SK-N-SH (cell line): ENCODE results near the gene ABCA6. TPM values are rescaled to one million over a fixed set of nuclear protein-coding genes. Genes with fewer than 3 reads are reported as not detected.

Experiments
- CTCF ChIA-PET: fragments of 300-600, 350-600 bp; formaldehyde crosslinking; extraction: SDS; loops from one replicate; lab custom pipeline; 2021; lab: Yijun Ruan, JAX
- POLR2A ChIA-PET: fragments of 350-600 bp; sonication (Branson Sonifier 250); formaldehyde crosslinking; extraction: SDS; loops from one replicate; lab custom pipeline; 2020; ENCODE audit warnings: antibody characterized with exemption, inconsistent platforms; lab: Yijun Ruan, JAX
- DNase-seq: peaks from one replicate; pipeline ENCODE4 v3.0.0; 2012
- H2AFZ ChIP-seq: fragments of 200-600 bp; sonication (generic); 2 replicates; pipeline ENCODE4 v1.8.1; 2016; ENCODE audit warnings: antibody characterized with exemption, mild to moderate bottlenecking, low read depth
- H3F3A ChIP-seq: fragments of 200-600 bp; sonication (generic); replicated peaks from 2 replicates; pipeline ENCODE3; 2016; ENCODE audit warnings: antibody characterized with exemption, mild to moderate bottlenecking; ENCODE audit not compliant: insufficient read depth
- H3K27ac ChIP-seq, 2 experiments: fragments of 200-500 bp in 1 of 2; fragments of 200-600 bp in 1 of 2; sonication (Bioruptor generic) in 1 of 2; sonication (generic), shearing (Covaris generic) in 1 of 2; 2 replicates each; pipeline versions ENCODE4 v1.5.1 to v1.6.1; 2014 to 2016; ENCODE audit warnings: low read depth in 2 of 2, inconsistent platforms in 1 of 2, low read length in 1 of 2, mild to moderate bottlenecking in 1 of 2, mixed read lengths in 1 of 2
- H3K27me3 ChIP-seq: fragments of 200-600 bp; sonication (generic), shearing (Covaris generic); 2 replicates; pipeline ENCODE4 v1.6.1; 2016; ENCODE audit warnings: mixed run types; ENCODE audit not compliant: insufficient read depth
- H3K36me3 ChIP-seq, 2 experiments: fragments of 200-500 bp in 1 of 2; fragments of 200-600 bp in 1 of 2; sonication (Bioruptor generic) in 1 of 2; sonication (generic) in 1 of 2; replicated peaks in 1 of 2; 2 replicates each; pipeline versions ENCODE3 to v1.5.1; 2014 to 2016; ENCODE audit warnings: low read length in 1 of 2, mild to moderate bottlenecking in 1 of 2; ENCODE audit not compliant: insufficient read depth in 2 of 2, control insufficient read depth in 1 of 2
- H3K4me1 ChIP-seq, 2 experiments: fragments of 200-500 bp in 1 of 2; fragments of 200-600 bp in 1 of 2; sonication (Bioruptor generic) in 1 of 2; sonication (generic), shearing (Covaris generic) in 1 of 2; 2 replicates each; pipeline versions ENCODE4 v1.5.1 to v1.6.1; 2014 to 2016; ENCODE audit warnings: low read depth in 1 of 2, low read length in 1 of 2, mixed run types in 1 of 2; ENCODE audit not compliant: insufficient read depth in 2 of 2, control insufficient read depth in 1 of 2
- H3K4me2 ChIP-seq: fragments of 200-600 bp; sonication (generic), shearing (Covaris generic); 2 replicates; pipeline ENCODE4 v1.6.1; 2017; ENCODE audit warnings: mixed run types
- H3K4me3 ChIP-seq, 2 experiments: fragments of 200-500 bp in 1 of 2; fragments of 200-600 bp in 1 of 2; sonication (Bioruptor generic) in 1 of 2; sonication (generic), shearing (Covaris generic) in 1 of 2; 2 replicates each; pipeline versions ENCODE4 v1.5.1 to v1.8.1; 2014 to 2016; ENCODE audit warnings: low read depth in 2 of 2, inconsistent platforms in 1 of 2, low read length in 1 of 2, mild to moderate bottlenecking in 1 of 2, mixed read lengths in 1 of 2, moderate library complexity in 1 of 2
- H3K79me2 ChIP-seq: fragments of 200-600 bp; sonication (generic); 2 replicates; pipeline ENCODE4 v1.8.1; 2017; ENCODE audit warnings: mild to moderate bottlenecking; ENCODE audit not compliant: insufficient read depth
- H3K9ac ChIP-seq: fragments of 200-600 bp; sonication (generic); 2 replicates; pipeline ENCODE4 v1.6.1; 2017; ENCODE audit warnings: mixed run types
- H3K9me2 ChIP-seq: fragments of 200-600 bp; sonication (generic); 2 replicates; pipeline ENCODE4 v1.6.1; 2017; ENCODE audit warnings: mixed run types
- H3K9me3 ChIP-seq: fragments of 200-600 bp; sonication (generic); 2 replicates; pipeline ENCODE4 v1.6.1; 2017; ENCODE audit warnings: mixed run types, mild to moderate bottlenecking, moderate library complexity
- H4K20me1 ChIP-seq: fragments of 200-600 bp; sonication (generic); 2 replicates; pipeline ENCODE4 v1.6.1; 2017; ENCODE audit warnings: mild to moderate bottlenecking, mixed run types; ENCODE audit not compliant: insufficient read depth
- FOXJ3 ChIP-seq: sonication (generic); formaldehyde crosslinking; IDR thresholded peaks from 2 replicates; pipeline ENCODE4 v1.5.1; 2020; ENCODE audit warnings: mild to moderate bottlenecking, missing genetic modification reagents
- FOXM1 ChIP-seq: IDR thresholded peaks from 2 replicates; pipeline ENCODE4 v1.4.0; 2012; ENCODE audit warnings: low read depth, mild to moderate bottlenecking
- GATA2 ChIP-seq: sonication (generic); formaldehyde crosslinking; IDR thresholded peaks from 2 replicates; pipeline ENCODE4 v1.5.0; 2020; ENCODE audit warnings: mild to moderate bottlenecking, missing genetic modification reagents
- MEF2A ChIP-seq: IDR thresholded peaks from 2 replicates; pipeline ENCODE4 v1.4.0; 2012; ENCODE audit warnings: low read depth, borderline replicate concordance
- MXI1 ChIP-seq: IDR thresholded peaks from 2 replicates; pipeline ENCODE4 v1.6.1; 2012; ENCODE audit warnings: mild to moderate bottlenecking, low read depth, low read length, improper control_type of control experiment
- NRF1 ChIP-seq: IDR thresholded peaks from 2 replicates; pipeline ENCODE4 v1.6.1; 2012; ENCODE audit warnings: low read depth, mild to moderate bottlenecking, low read length
- POLR2AphosphoS5 ChIP-seq: IDR thresholded peaks from 2 replicates; pipeline ENCODE4 v1.6.1; 2012; ENCODE audit warnings: low read depth, low read length
- RFX5 ChIP-seq: IDR thresholded peaks from 2 replicates; pipeline ENCODE4 v1.6.1; 2012; ENCODE audit warnings: mild to moderate bottlenecking, improper control_type of control experiment, low read length
- SMC3 ChIP-seq: IDR thresholded peaks from 2 replicates; pipeline ENCODE4 v1.6.1; 2012; ENCODE audit warnings: low read depth, low read length, improper control_type of control experiment
- TAF1 ChIP-seq: IDR thresholded peaks from 2 replicates; pipeline ENCODE4 v1.6.1; 2012; ENCODE audit warnings: low read depth, mild to moderate bottlenecking, low read length, moderate library complexity, borderline replicate concordance
- TCF12 ChIP-seq: IDR thresholded peaks from 2 replicates; pipeline ENCODE4 v1.4.0; 2012
- TEAD4 ChIP-seq: IDR thresholded peaks from 2 replicates; pipeline ENCODE4 v1.4.0; 2012; ENCODE audit warnings: mild to moderate bottlenecking, borderline replicate concordance; ENCODE audit not compliant: insufficient read depth
- WGBS: methylation state at CpG from one replicate; pipeline ENCODE4 v1.1.6; 2017; ENCODE audit warnings: low lambda C conversion rate; 5-methylcytosine and 5-hydroxymethylcytosine counted together
- polyA plus RNA-seq, 3 experiments: library from polyadenylated mRNA; depleted of rRNA; stranded (reverse); fragments of >200 nt; gene quantifications; 2 replicates each; pipeline ENCODE4 v1.2.3, GENCODE V29; 2012
- TF ChIP-seq, protein P1 (sequence below): IDR thresholded peaks from 2 replicates; pipeline ENCODE4; 2012
- TF ChIP-seq, protein P2 (sequence below): fragments of 200-600 bp; sonication (generic); IDR thresholded peaks from 2 replicates; pipeline ENCODE4 v1.6.1; 2017; ENCODE audit warnings: antibody characterized with exemption, mild to moderate bottlenecking, moderate library complexity
- TF ChIP-seq, protein P3 (sequence below): IDR thresholded peaks from 2 replicates; pipeline ENCODE4 v1.6.1; 2012; ENCODE audit warnings: mild to moderate bottlenecking, low read depth, low read length, moderate library complexity

ABCA6 gene
- polyA plus RNA-seq, 1 of the 3 experiments (the other 2 are of a cell fraction), result 0.15 TPM

DNA sequence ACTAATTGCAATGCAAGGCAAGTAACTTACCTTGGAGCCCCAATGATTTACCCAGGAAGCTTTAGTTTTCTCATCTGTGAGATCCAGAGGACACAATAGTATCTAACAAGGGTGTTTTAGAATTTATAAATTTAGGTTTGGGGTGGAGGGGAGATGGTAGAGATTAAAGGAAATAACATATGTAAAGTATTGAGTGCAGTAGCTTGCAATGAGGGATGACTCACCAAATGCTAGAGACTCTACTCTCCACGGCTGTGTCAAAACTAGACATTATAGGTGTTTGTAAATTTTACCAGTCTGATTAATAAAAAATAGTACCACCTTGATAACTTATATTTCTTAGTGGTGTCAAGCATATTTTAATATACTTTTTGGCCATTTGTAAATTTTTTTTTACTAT, 77.2 kb downstream of the ABCA6 start:
- no peak overlapping the region for H3K4me3 ChIP-seq
- POLR2A ChIA-PET, result no interaction called here
- H3K4me1 ChIP-seq, result peaks cover 3 to 4% of the 10 kb centered on the region in 2 experiments; a peak in 3 of 4 replicates
- DNase-seq, result no peak
- H3K9me2 ChIP-seq, result no peaks in the 10 kb centered on the region
- CTCF ChIA-PET, result no interaction called here
- no peaks in the 10 kb centered on the region for H4K20me1 ChIP-seq
- H3K27me3 ChIP-seq, result no peaks in the 10 kb centered on the region; the same call in 1 of the 2 replicates
- no peak overlapping the region for H3K27ac ChIP-seq
- H3K36me3 ChIP-seq, result no peaks in the 10 kb centered on the region
- 15% methylated on average over 1 of the region's 1 CpG for WGBS
- H3K4me2 ChIP-seq, result no peak overlapping the region
- TF ChIP-seq TAF1 (no peak), GATA2 (CRISPR knock-in tag) (no peak), TEAD4 (no peak), POLR2AphosphoS5 (no peak), TCF12 (no peak), MXI1 (no peak), FOXJ3 (no peak), MEF2A (no peak), NRF1 (no peak), RFX5 (no peak), FOXM1 (no peak), SMC3 (no peak)
- TF ChIP-seq, protein P1, sequence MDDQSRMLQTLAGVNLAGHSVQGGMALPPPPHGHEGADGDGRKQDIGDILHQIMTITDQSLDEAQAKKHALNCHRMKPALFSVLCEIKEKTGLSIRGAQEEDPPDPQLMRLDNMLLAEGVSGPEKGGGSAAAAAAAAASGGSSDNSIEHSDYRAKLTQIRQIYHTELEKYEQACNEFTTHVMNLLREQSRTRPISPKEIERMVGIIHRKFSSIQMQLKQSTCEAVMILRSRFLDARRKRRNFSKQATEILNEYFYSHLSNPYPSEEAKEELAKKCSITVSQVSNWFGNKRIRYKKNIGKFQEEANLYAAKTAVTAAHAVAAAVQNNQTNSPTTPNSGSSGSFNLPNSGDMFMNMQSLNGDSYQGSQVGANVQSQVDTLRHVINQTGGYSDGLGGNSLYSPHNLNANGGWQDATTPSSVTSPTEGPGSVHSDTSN, result no peak
- TF ChIP-seq, protein P2, sequence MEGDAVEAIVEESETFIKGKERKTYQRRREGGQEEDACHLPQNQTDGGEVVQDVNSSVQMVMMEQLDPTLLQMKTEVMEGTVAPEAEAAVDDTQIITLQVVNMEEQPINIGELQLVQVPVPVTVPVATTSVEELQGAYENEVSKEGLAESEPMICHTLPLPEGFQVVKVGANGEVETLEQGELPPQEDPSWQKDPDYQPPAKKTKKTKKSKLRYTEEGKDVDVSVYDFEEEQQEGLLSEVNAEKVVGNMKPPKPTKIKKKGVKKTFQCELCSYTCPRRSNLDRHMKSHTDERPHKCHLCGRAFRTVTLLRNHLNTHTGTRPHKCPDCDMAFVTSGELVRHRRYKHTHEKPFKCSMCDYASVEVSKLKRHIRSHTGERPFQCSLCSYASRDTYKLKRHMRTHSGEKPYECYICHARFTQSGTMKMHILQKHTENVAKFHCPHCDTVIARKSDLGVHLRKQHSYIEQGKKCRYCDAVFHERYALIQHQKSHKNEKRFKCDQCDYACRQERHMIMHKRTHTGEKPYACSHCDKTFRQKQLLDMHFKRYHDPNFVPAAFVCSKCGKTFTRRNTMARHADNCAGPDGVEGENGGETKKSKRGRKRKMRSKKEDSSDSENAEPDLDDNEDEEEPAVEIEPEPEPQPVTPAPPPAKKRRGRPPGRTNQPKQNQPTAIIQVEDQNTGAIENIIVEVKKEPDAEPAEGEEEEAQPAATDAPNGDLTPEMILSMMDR, result no peak
- TF ChIP-seq, protein P3, sequence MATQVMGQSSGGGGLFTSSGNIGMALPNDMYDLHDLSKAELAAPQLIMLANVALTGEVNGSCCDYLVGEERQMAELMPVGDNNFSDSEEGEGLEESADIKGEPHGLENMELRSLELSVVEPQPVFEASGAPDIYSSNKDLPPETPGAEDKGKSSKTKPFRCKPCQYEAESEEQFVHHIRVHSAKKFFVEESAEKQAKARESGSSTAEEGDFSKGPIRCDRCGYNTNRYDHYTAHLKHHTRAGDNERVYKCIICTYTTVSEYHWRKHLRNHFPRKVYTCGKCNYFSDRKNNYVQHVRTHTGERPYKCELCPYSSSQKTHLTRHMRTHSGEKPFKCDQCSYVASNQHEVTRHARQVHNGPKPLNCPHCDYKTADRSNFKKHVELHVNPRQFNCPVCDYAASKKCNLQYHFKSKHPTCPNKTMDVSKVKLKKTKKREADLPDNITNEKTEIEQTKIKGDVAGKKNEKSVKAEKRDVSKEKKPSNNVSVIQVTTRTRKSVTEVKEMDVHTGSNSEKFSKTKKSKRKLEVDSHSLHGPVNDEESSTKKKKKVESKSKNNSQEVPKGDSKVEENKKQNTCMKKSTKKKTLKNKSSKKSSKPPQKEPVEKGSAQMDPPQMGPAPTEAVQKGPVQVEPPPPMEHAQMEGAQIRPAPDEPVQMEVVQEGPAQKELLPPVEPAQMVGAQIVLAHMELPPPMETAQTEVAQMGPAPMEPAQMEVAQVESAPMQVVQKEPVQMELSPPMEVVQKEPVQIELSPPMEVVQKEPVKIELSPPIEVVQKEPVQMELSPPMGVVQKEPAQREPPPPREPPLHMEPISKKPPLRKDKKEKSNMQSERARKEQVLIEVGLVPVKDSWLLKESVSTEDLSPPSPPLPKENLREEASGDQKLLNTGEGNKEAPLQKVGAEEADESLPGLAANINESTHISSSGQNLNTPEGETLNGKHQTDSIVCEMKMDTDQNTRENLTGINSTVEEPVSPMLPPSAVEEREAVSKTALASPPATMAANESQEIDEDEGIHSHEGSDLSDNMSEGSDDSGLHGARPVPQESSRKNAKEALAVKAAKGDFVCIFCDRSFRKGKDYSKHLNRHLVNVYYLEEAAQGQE, result no peak
- H3K79me2 ChIP-seq, result no peaks in the 10 kb centered on the region
- no peak overlapping the region for H2AFZ ChIP-seq
- no peaks in the 10 kb centered on the region for H3K9me3 ChIP-seq
- no peaks in the 10 kb centered on the region for H3F3A ChIP-seq
- no peak overlapping the region for H3K9ac ChIP-seq
